ENCODE data around the gene MAPKAPK3. TPM values are rescaled to one million over a fixed set of nuclear protein-coding genes. Genes with fewer than 3 reads are reported as not detected.

The MAPKAPK3 gene
- total and polyA plus RNA-seq, 2 donors (not counting 3 experiments of a cell fraction or from before 2014, with no cell fraction given), result 21.3 to 30.5 TPM

- peaks cover 52 to 60% of the 10 kb centered on the region in 2 experiments for H3K27me3 ChIP-seq (ENCODE audit: control insufficient read depth in 2 of 2, insufficient read depth in 2 of 2, low read length in 2 of 2)
- intact Hi-C loops (cut with micrococcal nuclease), result no loop called here
- no TSS peak for BruUV-seq (replicated peaks)
- ChIA-PET POLR2A (no interaction called here), CTCF (interaction anchor here (0.9 to 2.6 kb wide), 3 partner anchors 9 to 701 kb away, joined by 3 to 8 read pairs (median 4); no protein-coding TSS in a partner anchor)
- DNase-seq (ENCODE audit: low read depth, low spot score) (peak; percentile 43), FAIRE-seq (peak; percentile 83)
- no peak overlapping the region for H2AFZ ChIP-seq (ENCODE audit: low read depth, low read length)
- H3K4me1 ChIP-seq (ENCODE audit: control insufficient read depth, extremely low read depth, insufficient read depth, low read length), result peaks cover 5% of the 10 kb centered on the region
- no peaks in the 10 kb centered on the region for H3K36me3 ChIP-seq (ENCODE audit: control insufficient read depth in 2 of 2, extremely low read depth in 1 of 2, insufficient read depth in 2 of 2, low read length in 2 of 2)
- no peak overlapping the region for H3K4me3 ChIP-seq (replicated peaks in 1 of 3; ENCODE audit: insufficient read depth in 1 of 3, low read depth in 1 of 3, low read length in 3 of 3)
- no peaks in the 10 kb centered on the region for H3K9me1 ChIP-seq (replicated peaks; ENCODE audit: control insufficient read depth, extremely low read depth, insufficient read depth, low read length)
- H3K9me3 ChIP-seq (replicated peaks; ENCODE audit: control insufficient read depth, insufficient read depth, low read length), result no peaks in the 10 kb centered on the region
- no peaks in the 10 kb centered on the region for H4K20me1 ChIP-seq (replicated peaks; ENCODE audit: control insufficient read depth, extremely low read depth, insufficient read depth, low read length)
- H3K9ac ChIP-seq (replicated peaks; ENCODE audit: extremely low read depth, insufficient read depth, low read length), result no peak overlapping the region
- no peaks in the 10 kb centered on the region for H3K79me2 ChIP-seq (ENCODE audit: control insufficient read depth, insufficient read depth, low read length)
- no peak overlapping the region for H3K27ac ChIP-seq (ENCODE audit: insufficient read depth, low read depth, low read length)
- no peak overlapping the region for H3K4me2 ChIP-seq (ENCODE audit: insufficient read depth, low read length)
- peak; percentile 18 for TF ChIP-seq JUN (IDR thresholded peaks at IDR 0.05; ENCODE audit: borderline replicate concordance, insufficient read depth, insufficient read length, low read depth)
- TF ChIP-seq FOS (IDR thresholded peaks at IDR 0.05; ENCODE audit: borderline replicate concordance, insufficient read depth, low read length), result peak; percentile 54
- no peak for TF ChIP-seq MYC (IDR thresholded peaks at IDR 0.05; ENCODE audit: low read depth, low read length)
- dilution Hi-C loops (cut with MboI; ENCODE audit: extremely low pct_ligation_motif_present, low sequenced_read_pairs), result no loop called here
These were observed 54.4 kb downstream of the MAPKAPK3 start for GRCh38 chr3:50671331-50671730.

DNA sequence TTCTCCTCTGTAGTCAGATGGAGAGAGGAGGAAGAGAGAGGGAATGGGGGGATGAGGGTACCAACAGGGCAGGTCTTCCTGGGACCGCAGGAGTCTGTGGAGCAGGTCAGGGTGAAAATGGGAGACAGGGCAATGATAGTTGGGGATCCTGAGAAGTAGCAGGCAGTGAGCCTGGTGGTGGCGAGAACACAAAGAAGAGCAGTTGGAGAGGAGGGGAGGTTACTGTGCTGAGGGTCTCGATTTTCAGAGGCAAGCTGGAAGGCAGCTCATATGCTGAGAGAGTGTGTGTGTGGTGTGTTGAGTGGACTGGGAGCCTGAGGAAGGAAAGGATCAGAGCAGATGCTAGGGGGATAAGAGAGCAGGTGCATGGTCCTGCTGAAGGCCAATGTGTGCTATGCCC lies 55.7 kb downstream of the MAPKAPK3 start:
- TF ChIP-seq JUN (IDR thresholded peaks at IDR 0.05; ENCODE audit: borderline replicate concordance, insufficient read depth, insufficient read length, low read depth) (no peak), MAX (IDR thresholded peaks at IDR 0.05; ENCODE audit: insufficient read depth, insufficient read length) (no peak), GATA2 (IDR thresholded peaks at IDR 0.05; ENCODE audit: insufficient read depth, insufficient read length, low read depth, low read length) (no peak), FOS (IDR thresholded peaks at IDR 0.05; ENCODE audit: borderline replicate concordance, insufficient read depth, low read length) (no peak), MYC (IDR thresholded peaks at IDR 0.05; ENCODE audit: low read depth, low read length) (no peak), POLR2AphosphoS5 (IDR thresholded peaks at IDR 0.05; ENCODE audit: insufficient read depth, low read depth, low read length) (no peak), EZH2 (IDR thresholded peaks at IDR 0.05; ENCODE audit: borderline replicate concordance, low read depth, low read length, severe bottlenecking) (no peak), POLR2A (IDR thresholded peaks at IDR 0.05; ENCODE audit: low read depth, low read length) (no peak), CTCF (IDR thresholded peaks at IDR 0.05; ENCODE audit: extremely low read depth in 1 of 2, insufficient read depth in 1 of 2, low read depth in 1 of 2, low read length in 2 of 2) (no peak)
- ChIA-PET POLR2A (no interaction called here), CTCF (interaction anchor here (1.4 to 2.6 kb wide), 2 partner anchors 10 to 19 kb away, joined by 3 to 8 read pairs; no protein-coding TSS in a partner anchor)
- H3K9ac ChIP-seq (replicated peaks; ENCODE audit: extremely low read depth, insufficient read depth, low read length), result no peak overlapping the region
- no peaks in the 10 kb centered on the region for H3K9me3 ChIP-seq (replicated peaks; ENCODE audit: control insufficient read depth, insufficient read depth, low read length)
- H3K27ac ChIP-seq (ENCODE audit: insufficient read depth, low read depth, low read length), result no peak overlapping the region
- dilution Hi-C loops (cut with MboI; ENCODE audit: extremely low pct_ligation_motif_present, low sequenced_read_pairs) (no loop called here), intact Hi-C loops (cut with micrococcal nuclease) (no loop called here)
- H3K36me3 ChIP-seq (ENCODE audit: control insufficient read depth in 2 of 2, extremely low read depth in 1 of 2, insufficient read depth in 2 of 2, low read length in 2 of 2), result no peaks in the 10 kb centered on the region
- FAIRE-seq (no peak), DNase-seq (ENCODE audit: low read depth, low spot score) (no peak)
- H3K27me3 ChIP-seq (ENCODE audit: control insufficient read depth in 2 of 2, insufficient read depth in 2 of 2, low read length in 2 of 2), result peaks cover 55 to 70% of the 10 kb centered on the region in 2 experiments
- no peaks in the 10 kb centered on the region for H3K9me1 ChIP-seq (replicated peaks; ENCODE audit: control insufficient read depth, extremely low read depth, insufficient read depth, low read length)
- no TSS peak for BruUV-seq (replicated peaks)
- no peak overlapping the region for H3K4me2 ChIP-seq (ENCODE audit: insufficient read depth, low read length)
- no peaks in the 10 kb centered on the region for H3K79me2 ChIP-seq (ENCODE audit: control insufficient read depth, insufficient read depth, low read length)
- peaks cover 5% of the 10 kb centered on the region for H3K4me1 ChIP-seq (ENCODE audit: control insufficient read depth, extremely low read depth, insufficient read depth, low read length)
- H3K4me3 ChIP-seq (replicated peaks in 1 of 3; ENCODE audit: insufficient read depth in 1 of 3, low read depth in 1 of 3, low read length in 3 of 3), result no peak overlapping the region
- H4K20me1 ChIP-seq (replicated peaks; ENCODE audit: control insufficient read depth, extremely low read depth, insufficient read depth, low read length), result no peaks in the 10 kb centered on the region
- H2AFZ ChIP-seq (ENCODE audit: low read depth, low read length), result no peak overlapping the region

Data from endothelial cell of umbilical vein (primary cell).